DOHH2 (cell line): ENCODE measurements around the gene TREML4.

Experiments
- CTCF ChIP-seq: fragments of 200-600 bp; sonication (generic); IDR thresholded peaks from one replicate; pipeline ENCODE4 v1.5.1; 2014; ENCODE audit warnings: antibody characterized with exemption, mild to moderate bottlenecking, low read depth, low read length; ENCODE audit not compliant: poor library complexity, severe bottlenecking
- EZH2phosphoT487 ChIP-seq: fragments of 200-600 bp; sonication (generic); IDR thresholded peaks from 2 replicates; pipeline ENCODE4 v1.6.1; 2017; ENCODE audit warnings: borderline replicate concordance, mild to moderate bottlenecking, antibody characterized with exemption, low read length, moderate library complexity, mixed read lengths

DNA sequence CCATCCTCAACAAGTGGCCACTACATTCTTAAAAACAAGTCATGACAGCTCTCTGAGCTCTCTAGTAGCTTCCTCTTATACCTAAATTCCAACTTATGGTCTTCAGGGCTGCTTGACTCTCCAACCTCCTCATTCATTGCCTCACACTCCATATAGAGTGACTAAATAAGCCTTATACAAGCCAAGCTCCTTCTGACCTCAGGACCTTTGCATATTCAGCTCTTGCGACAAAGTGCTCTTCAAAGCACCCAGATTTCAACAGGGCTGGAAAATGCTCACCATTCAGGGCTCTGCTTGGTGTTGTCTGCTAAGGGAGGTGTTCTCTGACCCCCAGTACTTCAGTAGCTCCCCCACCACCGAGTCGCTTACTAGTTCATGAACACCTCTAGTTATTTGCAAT, 30.9 kb upstream of the TREML4 start:
- TF ChIP-seq CTCF: no peak
- TF ChIP-seq EZH2phosphoT487: no peak
